GM19238 (cell line): ENCODE data around the gene TRIP6.
"Not testable (repeated sequence)": the region's sequence is repeated elsewhere in the genome, so short reads cannot be mapped to it uniquely, and the experiment has no call there.

Source experiments
- DNase-seq: peaks from one replicate; pipeline ENCODE4 v3.0.0; 2011; ENCODE audit warnings: low spot score; ENCODE audit not compliant: insufficient read length

Gene TRIP6

GRCh38 chr7:100914208-100914878 lies 47.2 kb downstream of the TRIP6 start:
- DNase-seq: no peak

- no peak for DNase-seq
Measured at GRCh38 chr7:100914879-100915447, 47.8 kb downstream of the TRIP6 start.

- not testable (repeated sequence) for DNase-seq
Measured at GRCh38 chr7:100919335-100919734, 52.1 kb downstream of the TRIP6 start.

GRCh38 chr7:100919779-100920437 lies 52.7 kb downstream of the TRIP6 start:
- not testable (repeated sequence) for DNase-seq

GRCh38 chr7:100921039-100921438 lies 53.9 kb downstream of the TRIP6 start:
- no peak for DNase-seq
